Mesenchymal stem cell (in vitro differentiated cells and primary cell): ENCODE data around the gene TMEM88.
A peak's percentile ranks its signal among the peaks of the same experiment; 100 is the strongest.

Experiments
- DNase-seq: peaks from one replicate; pipeline ENCODE4 v3.0.0-alpha.2; 2013
- H2AFZ ChIP-seq: one replicate; pipeline ENCODE4 v1.6.1; 2013; ENCODE audit warnings: low read depth, mild to moderate bottlenecking, control low read depth, inconsistent platforms, low read length, moderate library complexity
- H2AK5ac ChIP-seq: 2 replicates; pipeline ENCODE4 v1.6.1; 2013; ENCODE audit warnings: low read length, moderate library complexity, mild to moderate bottlenecking, inconsistent platforms; ENCODE audit not compliant: severe bottlenecking
- H2BK120ac ChIP-seq: one replicate; pipeline ENCODE4 v1.6.1; 2013; ENCODE audit warnings: low read depth, mild to moderate bottlenecking, inconsistent platforms, low read length, moderate library complexity
- H2BK12ac ChIP-seq, 2 experiments: one replicate each; pipeline ENCODE4 v1.6.1; 2013; ENCODE audit warnings: inconsistent platforms in 2 of 2, low read length in 2 of 2, mild to moderate bottlenecking in 2 of 2, moderate library complexity in 2 of 2, control low read depth in 1 of 2
- H2BK15ac ChIP-seq: one replicate; pipeline ENCODE4 v1.6.1; 2013; ENCODE audit warnings: mild to moderate bottlenecking, low read depth, inconsistent platforms; ENCODE audit not compliant: poor library complexity, severe bottlenecking
- H2BK5ac ChIP-seq: 2 replicates; pipeline ENCODE4 v1.6.1; 2013; ENCODE audit warnings: low read depth, mild to moderate bottlenecking, low read length, control low read depth, inconsistent platforms; ENCODE audit not compliant: poor library complexity, severe bottlenecking
- H3K14ac ChIP-seq, 2 experiments: one replicate each; pipeline ENCODE4 v1.6.1; 2013; ENCODE audit warnings: inconsistent platforms in 2 of 2, low read length in 2 of 2, control low read depth in 1 of 2, mild to moderate bottlenecking in 1 of 2, moderate library complexity in 1 of 2
- H3K18ac ChIP-seq, 2 experiments: one replicate each; pipeline ENCODE4 v1.6.1; 2013; ENCODE audit warnings: inconsistent platforms in 2 of 2, low read length in 2 of 2, control low read depth in 1 of 2, low read depth in 1 of 2, mild to moderate bottlenecking in 1 of 2
- H3K23ac ChIP-seq, 2 experiments: one replicate each; pipeline ENCODE4 v1.6.1; 2013; ENCODE audit warnings: inconsistent platforms in 2 of 2, low read length in 2 of 2, mild to moderate bottlenecking in 2 of 2, moderate library complexity in 2 of 2, control low read depth in 1 of 2
- H3K27ac ChIP-seq: 2 replicates; pipeline ENCODE4 v1.5.1; 2013; ENCODE audit warnings: mild to moderate bottlenecking, moderate library complexity, low read length, control low read depth, inconsistent platforms; ENCODE audit not compliant: poor library complexity, severe bottlenecking
- H3K27me3 ChIP-seq, 2 experiments: 2 replicates each; pipeline versions ENCODE4 v1.6.1 to v1.7.0; 2013; ENCODE audit warnings: low read length in 2 of 2, mild to moderate bottlenecking in 2 of 2, moderate library complexity in 2 of 2, control low read depth in 1 of 2, inconsistent platforms in 1 of 2; ENCODE audit not compliant: control insufficient read depth in 1 of 2, insufficient read depth in 1 of 2
- H3K36me3 ChIP-seq, 2 experiments: 2 replicates each; pipeline versions ENCODE4 v1.6.1 to v1.7.0; 2013; ENCODE audit warnings: low read length in 2 of 2, control low read depth in 1 of 2, inconsistent platforms in 1 of 2, low read depth in 1 of 2, mild to moderate bottlenecking in 1 of 2; ENCODE audit not compliant: insufficient read depth in 2 of 2, control insufficient read depth in 1 of 2
- H3K4ac ChIP-seq, 2 experiments: one replicate each; pipeline ENCODE4 v1.6.1; 2013; ENCODE audit warnings: inconsistent platforms in 2 of 2, low read length in 2 of 2, mild to moderate bottlenecking in 2 of 2, moderate library complexity in 2 of 2, control low read depth in 1 of 2, low read depth in 1 of 2
- H3K4me1 ChIP-seq: 2 replicates; pipeline ENCODE4 v1.6.1; 2013; ENCODE audit warnings: low read depth, low read length, control low read depth; ENCODE audit not compliant: control insufficient read depth, insufficient read depth
- H3K4me2 ChIP-seq: 2 replicates; pipeline ENCODE4 v1.6.1; 2013; ENCODE audit warnings: low read length, mild to moderate bottlenecking, inconsistent platforms; ENCODE audit not compliant: poor library complexity, severe bottlenecking
- H3K4me3 ChIP-seq, 2 experiments: 2 replicates each; pipeline versions ENCODE4 v1.5.1 to v1.7.0; 2013; ENCODE audit warnings: low read length in 2 of 2, mild to moderate bottlenecking in 2 of 2, control low read depth in 1 of 2, low read depth in 1 of 2; ENCODE audit not compliant: insufficient read depth in 1 of 2
- H3K79me1 ChIP-seq: replicated peaks from 2 replicates; pipeline ENCODE4 v1.6.1; 2013; ENCODE audit warnings: mild to moderate bottlenecking, control low read depth, low read length, inconsistent platforms; ENCODE audit not compliant: poor library complexity, severe bottlenecking
- H3K9ac ChIP-seq: 2 replicates; pipeline ENCODE4 v1.7.0; 2013; ENCODE audit warnings: mild to moderate bottlenecking, low read length, moderate library complexity
- H3K9me3 ChIP-seq: 2 replicates; pipeline ENCODE4 v1.7.0; 2013; ENCODE audit warnings: mild to moderate bottlenecking, low read length; ENCODE audit not compliant: control insufficient read depth
- H4K8ac ChIP-seq: one replicate; pipeline ENCODE4 v1.6.1; 2013; ENCODE audit warnings: inconsistent platforms, mild to moderate bottlenecking, low read length, moderate library complexity
- H4K91ac ChIP-seq: one replicate; pipeline ENCODE4 v1.6.1; 2013; ENCODE audit warnings: mild to moderate bottlenecking, low read length, inconsistent platforms
- WGBS: methylation state at CpG from one replicate; pipeline ENCODE4 v1.1.7; 2013; ENCODE audit warnings: mixed read lengths; 5-methylcytosine and 5-hydroxymethylcytosine counted together

The TMEM88 gene

DNA sequence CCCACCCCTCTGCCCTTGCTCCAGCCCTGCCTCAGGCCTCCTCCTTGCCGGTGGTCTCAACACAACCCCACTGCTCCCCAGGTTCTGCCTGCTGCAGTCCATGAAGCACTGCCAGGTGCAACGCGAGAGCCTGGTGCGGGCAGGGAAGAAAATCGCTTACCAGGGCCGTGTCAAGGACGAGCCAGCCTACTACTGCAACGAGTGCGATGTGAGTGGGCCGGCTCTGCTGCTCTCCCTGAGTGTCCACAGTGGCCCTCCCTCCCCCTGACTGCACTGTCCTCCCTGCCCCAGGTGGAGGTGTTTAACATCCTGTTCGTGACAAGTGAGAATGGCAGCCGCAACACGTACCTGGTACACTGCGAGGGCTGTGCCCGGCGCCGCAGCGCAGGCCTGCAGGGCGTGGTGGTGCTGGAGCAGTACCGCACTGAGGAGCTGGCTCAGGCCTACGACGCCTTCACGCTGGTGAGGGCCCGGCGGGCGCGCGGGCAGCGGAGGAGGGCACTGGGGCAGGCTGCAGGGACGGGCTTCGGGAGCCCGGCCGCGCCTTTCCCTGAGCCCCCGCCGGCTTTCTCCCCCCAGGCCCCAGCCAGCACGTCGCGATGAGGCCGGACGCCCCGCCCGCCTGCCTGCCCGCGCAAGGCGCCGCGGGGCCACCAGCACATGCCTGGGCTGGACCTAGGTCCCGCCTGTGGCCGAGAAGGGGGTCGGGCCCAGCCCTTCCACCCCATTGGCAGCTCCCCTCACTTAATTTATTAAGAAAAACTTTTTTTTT is 1.8 kb upstream of the TMEM88 start:
- Histone ChIP-seq H3K9me3 (no peaks in the 10 kb centered on the region), H3K4me2 (no peak overlapping the region), H2BK15ac (no peak overlapping the region), H3K9ac (no peak overlapping the region), H2BK12ac (peak overlapping the region in 1 of 2 experiments; percentile 29), H2AK5ac (no peak overlapping the region), H3K4me1 (peaks cover 32% of the 10 kb centered on the region), H2BK5ac (no peak overlapping the region), H3K27ac (no peak overlapping the region), H3K79me1 (peaks cover 37% of the 10 kb centered on the region), H4K8ac (peak overlapping the region; percentile 53), H3K36me3 (peaks cover 43 to 60% of the 10 kb centered on the region in 2 experiments), H3K4me3 (no peak overlapping the region), H3K4ac (no peak overlapping the region), H3K23ac (peak overlapping the region in 1 of 2 experiments; percentile 29), H3K14ac (peak overlapping the region in 1 of 2 experiments; percentile 1), H3K18ac (no peak overlapping the region), H4K91ac (peak overlapping the region; percentile 70), H2AFZ (no peak overlapping the region), H2BK120ac (no peak overlapping the region), H3K27me3 (no peaks in the 10 kb centered on the region)
- no peak for DNase-seq
- 70% methylated on average over 48 of the region's 51 CpGs for WGBS

GRCh38 chr17:7853691-7854038 is 1.2 kb upstream of the TMEM88 start:
- Histone ChIP-seq H3K4me1 (peaks cover 34% of the 10 kb centered on the region), H2BK15ac (no peak overlapping the region), H2BK5ac (no peak overlapping the region), H3K27me3 (no peaks in the 10 kb centered on the region), H3K14ac (no peak overlapping the region), H3K9ac (no peak overlapping the region), H3K27ac (no peak overlapping the region), H4K91ac (no peak overlapping the region), H3K9me3 (no peaks in the 10 kb centered on the region), H2BK12ac (no peak overlapping the region), H3K18ac (no peak overlapping the region), H3K4ac (no peak overlapping the region), H2AFZ (no peak overlapping the region), H3K23ac (no peak overlapping the region), H4K8ac (no peak overlapping the region), H3K36me3 (peaks cover 41 to 55% of the 10 kb centered on the region in 2 experiments), H3K4me3 (no peak overlapping the region), H3K79me1 (peaks cover 34% of the 10 kb centered on the region), H2BK120ac (no peak overlapping the region), H3K4me2 (no peak overlapping the region), H2AK5ac (no peak overlapping the region)
- 65% methylated on average over 14 of the region's 21 CpGs for WGBS
- DNase-seq: no peak

DNA sequence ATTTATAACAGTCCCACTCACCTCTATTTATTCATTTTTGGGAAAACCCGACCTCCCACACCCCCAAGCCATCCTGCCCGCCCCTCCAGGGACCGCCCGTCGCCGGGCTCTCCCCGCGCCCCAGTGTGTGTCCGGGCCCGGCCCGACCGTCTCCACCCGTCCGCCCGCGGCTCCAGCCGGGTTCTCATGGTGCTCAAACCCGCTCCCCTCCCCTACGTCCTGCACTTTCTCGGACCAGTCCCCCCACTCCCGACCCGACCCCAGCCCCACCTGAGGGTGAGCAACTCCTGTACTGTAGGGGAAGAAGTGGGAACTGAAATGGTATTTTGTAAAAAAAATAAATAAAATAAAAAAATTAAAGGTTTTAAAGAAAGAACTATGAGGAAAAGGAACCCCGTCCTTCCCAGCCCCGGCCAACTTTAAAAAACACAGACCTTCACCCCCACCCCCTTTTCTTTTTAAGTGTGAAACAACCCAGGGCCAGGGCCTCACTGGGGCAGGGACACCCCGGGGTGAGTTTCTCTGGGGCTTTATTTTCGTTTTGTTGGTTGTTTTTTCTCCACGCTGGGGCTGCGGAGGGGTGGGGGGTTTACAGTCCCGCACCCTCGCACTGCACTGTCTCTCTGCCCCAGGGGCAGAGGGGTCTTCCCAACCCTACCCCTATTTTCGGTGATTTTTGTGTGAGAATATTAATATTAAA is 638 bp upstream of the TMEM88 start:
- no peak overlapping the region for H2AFZ ChIP-seq
- H3K27ac ChIP-seq: no peak overlapping the region
- no peaks in the 10 kb centered on the region for H3K9me3 ChIP-seq
- H2BK5ac ChIP-seq: no peak overlapping the region
- no peak overlapping the region for H2BK15ac ChIP-seq
- H4K8ac ChIP-seq: no peak overlapping the region
- no peak overlapping the region for H3K23ac ChIP-seq
- no peak overlapping the region for H3K14ac ChIP-seq
- no peak overlapping the region for H3K18ac ChIP-seq
- no peak overlapping the region for H3K9ac ChIP-seq
- peaks cover 42 to 49% of the 10 kb centered on the region in 2 experiments for H3K36me3 ChIP-seq
- no peak overlapping the region for H2BK12ac ChIP-seq
- H3K27me3 ChIP-seq: no peaks in the 10 kb centered on the region
- H3K79me1 ChIP-seq: peaks cover 33% of the 10 kb centered on the region
- no peak overlapping the region for H3K4me3 ChIP-seq
- H3K4me2 ChIP-seq: peak overlapping the region; percentile 77
- H4K91ac ChIP-seq: no peak overlapping the region
- no peak overlapping the region for H3K4ac ChIP-seq
- peaks cover 37% of the 10 kb centered on the region for H3K4me1 ChIP-seq
- 28% methylated on average over 8 of the region's 31 CpGs for WGBS
- no peak overlapping the region for H2AK5ac ChIP-seq
- H2BK120ac ChIP-seq: no peak overlapping the region
- DNase-seq: no peak

- Histone ChIP-seq H3K4me1 (peaks cover 37% of the 10 kb centered on the region), H3K14ac (peak overlapping the region in 1 of 2 experiments; percentile 87), H3K23ac (peak overlapping the region in 1 of 2 experiments; percentile 81), H2AFZ (no peak overlapping the region), H3K27me3 (no peaks in the 10 kb centered on the region), H2BK15ac (no peak overlapping the region), H4K91ac (peak overlapping the region; percentile 95), H3K4me3 (peak overlapping the region; percentile 56 to 94), H3K27ac (peak overlapping the region; percentile 19), H2BK120ac (peak overlapping the region; percentile 39), H3K79me1 (peaks cover 35% of the 10 kb centered on the region), H3K36me3 (peaks cover 39 to 42% of the 10 kb centered on the region in 2 experiments), H3K9ac (peak overlapping the region; percentile 96), H3K9me3 (no peaks in the 10 kb centered on the region), H3K4me2 (peak overlapping the region; percentile 77), H3K4ac (peak overlapping the region; percentile 55 to 87), H2BK12ac (peak overlapping the region in 1 of 2 experiments; percentile 90), H2AK5ac (no peak overlapping the region), H3K18ac (peak overlapping the region; percentile 71 to 97), H2BK5ac (no peak overlapping the region), H4K8ac (peak overlapping the region; percentile 30)
- WGBS: 2% methylated on average over 13 of the region's 15 CpGs
- DNase-seq: peak; percentile 57
Observed at GRCh38 chr17:7855660-7856010, 769 bp downstream of the TMEM88 start.
